ENCODE results near the gene RAMP3. TPM values are rescaled to one million over a fixed set of nuclear protein-coding genes. Genes with fewer than 3 reads are reported as not detected.
A peak's percentile ranks its signal among the peaks of the same experiment; 100 is the strongest.

The RAMP3 gene, protein sequence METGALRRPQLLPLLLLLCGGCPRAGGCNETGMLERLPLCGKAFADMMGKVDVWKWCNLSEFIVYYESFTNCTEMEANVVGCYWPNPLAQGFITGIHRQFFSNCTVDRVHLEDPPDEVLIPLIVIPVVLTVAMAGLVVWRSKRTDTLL
- total RNA-seq (10 to 100 TPM in 3 of 7 donors, 1 to 10 TPM in 4; 2.9 to 26.0 (median 8.0) TPM), polyA plus RNA-seq (10 to 100 TPM in 1 of 2 donors, 1 to 10 TPM in 1; 4.0 to 14.8 TPM)
- long read RNA-seq, donor 1, transcript RAMP3-201 (3 exons, 1,323 nt) = major isoform, 20 of 23 reads
- long read RNA-seq, donor 1, partial matches to known transcripts = 1 of 23 reads
- long read RNA-seq, donor 1, other reads (novel, unspliced or antisense) = 2 of 23 reads
- long read RNA-seq, donor 2, partial matches to known transcripts = 0 of 2 reads
- long read RNA-seq, donor 2, other reads (novel, unspliced or antisense) = 0 of 2 reads
- long read RNA-seq, donor 3, transcript RAMP3-201 (3 exons, 1,323 nt) = major isoform, 14 of 18 reads
- long read RNA-seq, donor 3, partial matches to known transcripts = 1 of 18 reads
- long read RNA-seq, donor 3, other reads (novel, unspliced or antisense) = 3 of 18 reads

- no peaks in the 10 kb centered on the region for H3K9me3 ChIP-seq
- intact Hi-C loops (cut with DNase I) = loop anchor here in 1 of 4 donors (5.0 kb wide), 2 partner anchors 104 to 1154 kb away; no protein-coding TSS in a partner anchor
- peak within 1 kb of the TSS; percentile 18 for H3K4me3 ChIP-seq
- 9 to 12% (median 10%) methylated on average over 36 to 56 of the region's 56 CpGs for WGBS, 3 donors
- H3K4me1 ChIP-seq (ENCODE audit: insufficient read depth) = no peaks in the 10 kb centered on the region
- H3K36me3 ChIP-seq = no peaks in the 10 kb centered on the region
- no peak for DNase-seq
- TF ChIP-seq EP300 (IDR thresholded peaks at IDR 0.05) = no peak
- TF ChIP-seq CTCF (IDR thresholded peaks at IDR 0.05) = no peak
- TF ChIP-seq POLR2A (IDR thresholded peaks at IDR 0.05) = no peak
- no peaks in the 10 kb centered on the region for H3K27me3 ChIP-seq
- no peak within 1 kb of the TSS for H3K27ac ChIP-seq
Measured at GRCh38 chr7:45157653-45158401, at the start of gene RAMP3. Gene RAMP3 (plus strand): TSS chr7:45157791. CDS start chr7:45157829, 38 bp downstream.

GRCh38 chr7:45108863-45109262 lies 48.7 kb upstream of the RAMP3 start:
- Histone ChIP-seq H3K9me3 (no peaks in the 10 kb centered on the region), H3K4me3 (no peak overlapping the region), H3K4me1 (ENCODE audit: insufficient read depth) (peaks cover 6% of the 10 kb centered on the region), H3K27ac (no peak overlapping the region), H3K27me3 (no peaks in the 10 kb centered on the region), H3K36me3 (no peaks in the 10 kb centered on the region)
- peak in 1 of 5 donors; percentile 8 for DNase-seq
- intact Hi-C loops (cut with DNase I) = loop anchor here in 1 of 4 donors (10.0 kb wide), 1 partner anchor 104 kb away; the partner anchor contains the start of gene CCM2
- WGBS, 3 donors = 79 to 87% (median 80%) methylated on average over 8 of the region's 8 CpGs
- TF ChIP-seq POLR2A (IDR thresholded peaks at IDR 0.05) = no peak
- no peak for TF ChIP-seq CTCF (IDR thresholded peaks at IDR 0.05)
- no peak for TF ChIP-seq EP300 (IDR thresholded peaks at IDR 0.05)

DNA sequence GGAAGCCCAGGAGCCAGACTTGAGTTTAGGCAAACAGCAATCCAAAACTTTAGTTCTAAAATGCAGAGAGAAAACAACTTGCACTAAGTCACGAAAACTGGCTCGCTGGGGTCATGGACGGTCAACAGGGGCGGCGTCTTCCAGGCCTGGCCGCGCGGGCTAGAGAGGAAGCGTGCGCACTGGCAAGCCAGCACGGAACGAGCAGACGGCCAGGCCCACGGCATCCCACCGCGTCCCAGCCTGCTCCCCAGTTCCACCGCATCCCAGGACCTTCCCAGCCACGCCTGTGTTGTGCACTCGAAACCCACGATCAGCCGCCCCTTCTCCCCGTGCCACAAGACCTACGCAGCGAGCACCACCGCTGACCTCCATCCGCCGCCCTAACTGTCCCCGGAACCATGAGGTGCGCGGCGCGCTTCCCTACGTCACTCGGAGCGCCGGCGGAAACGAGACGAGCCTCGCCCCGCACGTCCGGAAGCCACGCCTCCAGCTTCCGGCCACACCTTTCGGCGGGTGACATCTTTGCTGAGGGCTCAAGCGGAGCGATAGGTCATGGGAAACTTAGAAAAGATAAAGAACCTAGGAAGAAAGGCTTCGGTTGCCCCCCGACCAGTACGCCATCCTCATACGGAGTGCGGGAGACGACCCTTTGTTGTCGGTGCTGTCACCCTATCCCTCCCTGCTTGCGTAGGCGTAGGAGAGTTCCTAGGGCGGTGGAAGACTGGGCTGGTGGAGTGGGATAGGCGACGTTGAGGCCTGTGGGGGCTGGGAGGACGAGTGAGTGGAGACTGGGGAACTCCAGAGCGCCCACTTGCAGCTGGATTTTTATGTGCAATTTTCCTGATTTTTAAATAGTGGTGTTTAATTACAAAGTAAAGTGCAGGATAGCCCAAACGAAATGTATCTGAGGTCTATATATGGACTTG lies 46.0 kb upstream of the RAMP3 start, which contains the start of gene TBRG4:
TSS of gene TBRG4 (minus strand) at position 400 of the 926 bp plus-strand sequence. CDS start 2,460 bp downstream, outside the sequence.
- Histone ChIP-seq H3K9me3 (no peaks in the 10 kb centered on the region), H3K4me3 (peak within 1 kb of the TSS; percentile 83), H3K27ac (peak within 1 kb of the TSS; percentile 63 to 90), H3K4me1 (ENCODE audit: insufficient read depth) (peaks cover 6% of the 10 kb centered on the region), H3K27me3 (no peaks in the 10 kb centered on the region), H3K36me3 (no peaks in the 10 kb centered on the region)
- peak; percentile 90 to 96 (median 92) for DNase-seq
- TF ChIP-seq CTCF (IDR thresholded peaks at IDR 0.05) (peak in 1 of 3 donors; percentile 39), EP300 (IDR thresholded peaks at IDR 0.05) (no peak), POLR2A (IDR thresholded peaks at IDR 0.05) (peak; percentile 98)
- 0 to 1% (median 0%) methylated on average over 64 of the region's 64 CpGs for WGBS, 3 donors
- intact Hi-C loops (cut with DNase I) = loop anchor here in 2 of 4 donors (10.0 kb wide), 3 partner anchors 127 to 227 kb away; partner anchors contain the start of gene PURB (in 1 of the 2)
